GM19397 (cell line): ENCODE measurements around the gene ATRX.
"Not testable (repeated sequence)": the region's sequence is repeated elsewhere in the genome, so short reads cannot be mapped to it uniquely, and the experiment has no call there.

Source experiments
- ATAC-seq: cut with Tn5 transposase; IDR thresholded peaks from one replicate; pipeline ENCODE4 v1.9.1; 2021; ENCODE audit warnings: mild to moderate bottlenecking, moderate library complexity; ENCODE audit not compliant: unreplicated experiment

The ATRX gene

DNA sequence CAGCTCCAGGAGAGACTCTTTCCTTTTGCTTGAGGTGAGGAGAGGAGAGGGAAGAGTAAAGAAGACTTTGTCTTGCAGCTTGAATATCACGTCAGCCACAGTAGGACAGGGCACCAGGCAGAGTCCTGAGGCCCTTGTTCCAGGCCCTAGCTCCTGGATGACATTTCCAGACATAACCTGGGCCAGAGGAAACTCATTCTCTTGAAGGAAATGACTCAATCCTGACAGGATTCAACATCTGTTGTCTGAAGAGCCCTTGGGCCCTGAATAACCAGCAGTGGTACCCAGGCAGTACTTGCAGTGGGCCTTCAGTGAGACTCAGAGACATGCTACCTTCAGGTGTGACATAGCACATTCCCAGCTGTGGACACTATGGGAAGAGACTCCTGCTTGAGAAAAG, 276.0 kb downstream of the ATRX start:
- no peak for ATAC-seq

DNA sequence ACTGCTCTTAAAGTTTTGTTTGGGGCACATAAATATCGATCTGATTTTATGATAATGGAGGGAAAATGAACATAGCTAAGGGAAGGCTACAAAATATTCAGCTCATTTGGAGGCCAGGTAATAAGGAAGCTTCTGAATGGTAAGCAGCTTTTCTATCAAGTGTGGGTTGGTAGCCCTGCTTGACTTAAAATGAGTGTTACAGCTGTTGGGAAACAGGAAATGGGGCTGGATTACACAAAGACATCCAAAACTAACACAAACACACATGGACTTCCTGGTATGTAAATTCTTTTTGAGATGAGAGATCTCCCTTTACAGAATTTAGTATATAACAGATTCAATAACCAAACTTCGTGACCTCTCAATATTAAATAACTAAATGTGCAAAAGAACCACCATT, 280.8 kb downstream of the ATRX start:
- ATAC-seq = no peak

GRCh38 chrX:77502951-77503525, 283.0 kb downstream of the ATRX start:
- no peak for ATAC-seq

DNA sequence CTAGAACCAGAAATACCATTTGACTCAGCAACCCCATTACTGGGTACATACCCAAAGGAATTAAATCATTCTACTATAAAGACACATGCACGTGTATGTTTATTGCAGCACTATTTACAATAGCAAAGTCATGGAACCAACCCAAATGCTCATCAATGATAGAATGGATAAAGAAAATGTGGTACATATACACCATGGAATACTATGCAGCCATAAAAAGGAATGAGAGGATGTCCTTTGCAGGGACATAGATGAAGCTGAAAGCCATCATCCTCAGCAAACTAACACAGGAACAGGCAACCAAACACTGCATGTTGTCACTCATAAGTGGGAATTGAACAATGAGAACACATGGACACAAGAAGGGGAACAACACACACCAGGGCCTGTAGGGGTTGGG, 285.9 kb downstream of the ATRX start:
- not testable (repeated sequence) for ATAC-seq

- no peak for ATAC-seq
These were observed 292.1 kb downstream of the ATRX start for GRCh38 chrX:77493677-77494553.

DNA sequence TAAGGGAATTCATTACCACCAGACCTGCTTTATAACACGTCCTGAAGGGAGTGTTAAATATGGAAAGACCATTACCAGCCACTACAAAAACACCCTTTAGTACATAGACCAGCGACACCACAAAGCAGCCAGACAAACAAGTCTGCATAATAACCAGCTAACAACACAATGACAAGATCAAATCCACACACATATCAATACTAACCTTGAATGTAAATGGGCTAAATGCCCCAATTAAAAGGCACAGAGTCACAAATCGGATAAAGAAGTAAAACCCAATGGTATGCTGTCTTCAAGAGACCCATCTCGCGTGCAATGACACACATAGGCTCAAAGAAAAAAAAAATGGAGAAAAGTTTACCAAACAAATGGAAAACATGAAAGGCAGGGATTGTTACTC, 302.0 kb downstream of the ATRX start:
- no peak for ATAC-seq

DNA sequence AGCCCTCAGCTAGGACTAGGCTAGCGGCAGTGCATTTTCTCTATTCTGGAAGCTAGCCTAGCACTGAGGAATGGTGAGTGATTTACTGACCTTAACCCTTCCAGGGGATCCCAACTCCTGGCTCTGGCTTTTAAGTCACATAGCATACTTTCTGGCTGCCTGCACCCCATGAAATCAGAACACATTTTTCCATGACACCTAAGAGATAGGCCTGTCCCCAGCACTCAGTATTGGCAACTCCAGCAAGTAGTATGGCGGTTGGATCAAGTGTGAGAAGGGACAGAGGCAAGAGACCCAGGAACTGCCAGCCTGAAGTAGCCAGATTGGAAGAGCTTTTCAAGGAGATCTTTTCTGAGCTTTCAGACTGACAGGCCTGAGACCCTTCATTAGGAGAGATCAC, 330.6 kb downstream of the ATRX start:
- ATAC-seq = no peak
